ENCODE measurements around the gene CYB5R3.

DNA sequence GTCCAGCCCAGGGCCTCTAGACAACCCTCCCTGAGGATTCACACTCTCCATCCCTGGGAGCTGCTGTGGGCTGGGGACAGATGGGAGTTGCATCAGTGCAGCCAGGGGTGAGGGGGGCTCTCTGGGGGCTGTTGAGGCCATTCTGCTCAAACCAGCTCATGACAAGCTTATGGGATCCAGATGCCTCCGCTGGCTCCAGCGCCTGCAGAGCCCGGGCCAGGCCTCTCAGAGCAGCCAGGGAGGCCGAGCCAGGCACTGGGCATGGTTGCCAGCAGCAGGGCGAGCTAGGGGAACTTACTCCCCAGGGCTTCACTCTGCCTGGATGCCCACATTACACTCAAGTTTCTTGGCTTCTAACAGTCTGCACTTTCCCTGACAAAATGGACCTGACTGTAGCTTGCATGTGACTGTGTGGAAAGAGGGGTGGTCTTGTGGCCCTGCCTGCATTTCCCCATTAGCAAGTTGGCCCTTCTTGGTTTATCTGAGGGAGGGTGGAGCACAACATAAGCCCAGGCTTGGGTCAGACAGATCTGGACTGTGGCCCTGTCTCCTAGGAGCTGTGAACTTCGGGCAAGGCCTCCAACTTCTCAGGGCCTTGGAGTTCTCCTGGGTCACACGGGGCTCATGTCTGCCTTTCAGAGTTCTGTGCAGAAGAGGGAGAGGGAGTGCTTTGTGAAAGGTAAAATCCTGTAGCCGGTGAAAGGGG is 34.5 kb upstream of the CYB5R3 start:
- no peak for TF ChIP-seq CTCF (optimal IDR thresholded peaks at IDR 0.05 in 1 of 3, IDR thresholded peaks at IDR 0.05 in 1 of 3, conservative IDR thresholded peaks at IDR 0.05 in 1 of 3; ENCODE audit: extremely low read depth in 1 of 3, insufficient read depth in 2 of 3, low read length in 3 of 3)
- no peak for TF ChIP-seq EZH2 (IDR thresholded peaks at IDR 0.05; ENCODE audit: low read length)

All from keratinocyte (primary cell).